Spleen (tissue), 11 donors: ENCODE results near the gene FDX2. TPM values are rescaled to one million over a fixed set of nuclear protein-coding genes. Genes with fewer than 3 reads are reported as not detected.

ENCODE experiments used
- DNase-seq: peaks from one replicate; pipeline ENCODE4 v3.0.0-alpha.2; 2020
- H3K27ac ChIP-seq, 8 donors: fragments of 200-600 bp; sonication (generic) in 7 of 8; 1 replicate in 4 of 8; 2 replicates in 4 of 8; pipeline versions ENCODE4 v1.5.0 to v1.8.0; 2016 to 2021; ENCODE audit warnings: inconsistent platforms in 4 of 8, mild to moderate bottlenecking in 4 of 8, moderate library complexity in 1 of 8
- H3K27me3 ChIP-seq, 7 donors: fragments of 200-600 bp; sonication (generic) in 6 of 7; replicated peaks in 1 of 7; 1 replicate in 4 of 7; 2 replicates in 3 of 7; pipeline versions ENCODE4 v1.5.0 to v1.8.0; 2016 to 2021; ENCODE audit warnings: inconsistent platforms in 3 of 7, mild to moderate bottlenecking in 1 of 7
- H3K36me3 ChIP-seq, 6 donors: fragments of 200-600 bp; sonication (generic) in 5 of 6; 1 replicate in 4 of 6; 2 replicates in 2 of 6; pipeline versions ENCODE4 v1.5.0 to v1.8.0; 2016 to 2021; ENCODE audit warnings: inconsistent platforms in 2 of 6
- H3K4me1 ChIP-seq, 6 donors: fragments of 200-600 bp; sonication (generic) in 5 of 6; 1 replicate in 3 of 6; 2 replicates in 3 of 6; pipeline versions ENCODE4 v1.5.0 to v1.8.0; 2016 to 2021; ENCODE audit warnings: inconsistent platforms in 3 of 6
- H3K4me3 ChIP-seq, 8 donors: fragments of 200-600 bp; sonication (generic) in 7 of 8; 1 replicate in 4 of 8; 2 replicates in 4 of 8; pipeline versions ENCODE4 v1.5.0 to v1.8.0; 2016 to 2021; ENCODE audit warnings: inconsistent platforms in 4 of 8, mild to moderate bottlenecking in 4 of 8, moderate library complexity in 2 of 8
- H3K9me3 ChIP-seq, 8 donors: fragments of 200-600 bp; sonication (generic) in 7 of 8; 1 replicate in 4 of 8; 2 replicates in 4 of 8; pipeline versions ENCODE4 v1.5.0 to v1.8.0; 2016 to 2021; ENCODE audit warnings: inconsistent platforms in 4 of 8
- CTCF ChIP-seq, 11 experiments: fragments of 200-600 bp in 7 of 11; fragments of 450-650 bp in 4 of 11; sonication (generic) in 4 of 11; IDR thresholded peaks in 8 of 11; conservative IDR thresholded peaks in 3 of 11; 1 replicate in 7 of 11; 2 replicates in 4 of 11; pipeline versions ENCODE4 v1.4.0 to v1.8.0; 2016 to 2021; ENCODE audit warnings: antibody characterized with exemption in 11 of 11, inconsistent platforms in 4 of 11, mild to moderate bottlenecking in 1 of 11
- POLR2A ChIP-seq, 3 donors: fragments of 450-650 bp; IDR thresholded peaks; one replicate each; pipeline ENCODE4 v1.5.1; 2017; ENCODE audit warnings: antibody characterized with exemption in 3 of 3, mild to moderate bottlenecking in 1 of 3
- POLR2AphosphoS5 ChIP-seq, 3 donors: sonication (generic); formaldehyde crosslinking; IDR thresholded peaks; one replicate each; pipeline ENCODE4 v1.5.1; 2017; ENCODE audit warnings: antibody characterized with exemption in 3 of 3
- WGBS, 5 donors: extraction: QIAGEN DNeasy Blood & Tissue Kit in 3 of 5; methylation state at CpG; one replicate each; pipeline versions ENCODE4 v1.1.5 to v1.1.7; 2013 to 2018; 5-methylcytosine and 5-hydroxymethylcytosine counted together
- intact Hi-C: fragments of 100-400 bp; cut with DNase I; formaldehyde crosslinking; loops from one replicate; pipeline ENCODE4 v1.15.0; 2023; ENCODE audit warnings: low total_unique reads
- polyA plus RNA-seq, 3 donors: library from polyadenylated mRNA; stranded (reverse); fragments of 200-250 nt; gene quantifications; one replicate each; pipeline ENCODE4 v1.2.1, GENCODE V29; 2013
- total RNA-seq, 7 donors: library from RNA; depleted of rRNA in 3 of 7; stranded (reverse); fragments of >200 nt in 3 of 7; fragmentation: NEBNext Ultra II Directional in 4 of 7; extraction: Animal tissue kit (Norgen Biotek cat#: 25700) in 4 of 7; gene quantifications; one replicate each; pipeline versions ENCODE4 v1.1.0 to v1.2.1, GENCODE V29; 2016 to 2021
- donor health status: healthy with polysubstance abuse.
- donor health status: DM: no; HTN: no; CAD: no; lungs with moderate emphysema.
- donor health status: DM: no; HTN: no; CAD: no.
- donor health status: Bipolar disorder and iron deficiency.
- donor health status: healthy.
- donor health status: DM: no; HTN: no; CAD: no.
- donor health status: DM: yes; HTN: yes; CAD: no.

The FDX2 gene
- total and polyA plus RNA-seq, 10 donors = 9.1 to 28.1 (median 14.2) TPM

- intact Hi-C loops = no loop called here
- Histone ChIP-seq H3K4me3 (peak overlapping the region in 7 of 8 donors; percentile 28 to 70 (median 44)), H3K27me3 (peaks cover 20 to 99% (median 90%) of the 10 kb centered on the region in 7 donors), H3K27ac (peak overlapping the region in 1 of 8 donors; percentile 4), H3K9me3 (no peaks in the 10 kb centered on the region), H3K4me1 (peaks cover 55 to 87% (median 77%) of the 10 kb centered on the region in 6 donors), H3K36me3 (no peaks in the 10 kb centered on the region)
- WGBS, 5 donors = 17 to 35% (median 27%) methylated on average over 30 to 56 of the region's 56 CpGs
- DNase-seq = no peak
- TF ChIP-seq POLR2AphosphoS5 (IDR thresholded peaks at IDR 0.05) (peak in 1 of 3 donors; percentile 11), POLR2A (IDR thresholded peaks at IDR 0.05) (no peak)
Observed at GRCh38 chr19:10292789-10293636, 22.8 kb downstream of the FDX2 start.

- WGBS, 5 donors = 1 to 3% (median 2%) methylated on average over 22 to 45 of the region's 45 CpGs
- Histone ChIP-seq H3K36me3 (no peaks in the 10 kb centered on the region), H3K4me1 (peaks cover 61 to 95% (median 84%) of the 10 kb centered on the region in 6 donors), H3K4me3 (peak overlapping the region in 7 of 8 donors; percentile 28 to 70 (median 44)), H3K27ac (peak overlapping the region in 4 of 8 donors; percentile 8 to 20 (median 14)), H3K9me3 (no peaks in the 10 kb centered on the region), H3K27me3 (peaks cover 20 to 100% (median 97%) of the 10 kb centered on the region in 7 donors)
- intact Hi-C loops = no loop called here
- TF ChIP-seq CTCF (IDR thresholded peaks at IDR 0.05 in 8 of 11, conservative IDR thresholded peaks at IDR 0.05 in 3 of 11) = no peak
- no peak for TF ChIP-seq POLR2A (IDR thresholded peaks at IDR 0.05)
- peak in 2 of 3 donors; percentile 29 to 66 for TF ChIP-seq POLR2AphosphoS5 (IDR thresholded peaks at IDR 0.05)
- DNase-seq = peak; percentile 91
Observed at GRCh38 chr19:10292206-10292788, 23.5 kb downstream of the FDX2 start.

- Histone ChIP-seq H3K4me1 (peaks cover 67 to 100% (median 90%) of the 10 kb centered on the region in 6 donors), H3K4me3 (peak overlapping the region; percentile 14 to 70 (median 43)), H3K27me3 (peaks cover 20 to 100% (median 95%) of the 10 kb centered on the region in 7 donors), H3K27ac (peak overlapping the region in 4 of 8 donors; percentile 8 to 20 (median 14)), H3K9me3 (no peaks in the 10 kb centered on the region), H3K36me3 (no peaks in the 10 kb centered on the region)
- intact Hi-C loops = no loop called here
- TF ChIP-seq POLR2A (IDR thresholded peaks at IDR 0.05) (no peak), POLR2AphosphoS5 (IDR thresholded peaks at IDR 0.05) (no peak), CTCF (IDR thresholded peaks at IDR 0.05 in 8 of 11, conservative IDR thresholded peaks at IDR 0.05 in 3 of 11) (no peak)
- WGBS, 5 donors = 0 to 2% (median 2%) methylated on average over 3 to 49 of the region's 49 CpGs
- no peak for DNase-seq
Observed at GRCh38 chr19:10291554-10292205, 24.1 kb downstream of the FDX2 start.

GRCh38 chr19:10290876-10291553 is 24.8 kb downstream of the FDX2 start:
- DNase-seq = peak; percentile 88
- TF ChIP-seq POLR2A (IDR thresholded peaks at IDR 0.05) (no peak), POLR2AphosphoS5 (IDR thresholded peaks at IDR 0.05) (peak; percentile 32 to 67 (median 40))
- Histone ChIP-seq H3K9me3 (no peaks in the 10 kb centered on the region), H3K27me3 (peaks cover 20 to 94% (median 88%) of the 10 kb centered on the region in 7 donors), H3K4me3 (peak overlapping the region; percentile 14 to 70 (median 43)), H3K4me1 (peaks cover 71 to 100% (median 94%) of the 10 kb centered on the region in 6 donors), H3K36me3 (peaks cover 1 to 4% (median 2%) of the 10 kb centered on the region in 6 donors), H3K27ac (peak overlapping the region in 3 of 8 donors; percentile 9 to 20 (median 19))
- intact Hi-C loops = no loop called here
- 0 to 1% (median 1%) methylated on average over 6 to 57 of the region's 57 CpGs for WGBS, 5 donors
